GM19193 (cell line): ENCODE data around the gene DAPK2.

ENCODE experiments used
- POLR2A ChIP-seq: IDR thresholded peaks from 4 replicates; pipeline ENCODE4 v1.6.1; 2011; ENCODE audit not compliant: insufficient read depth, insufficient read length; ENCODE audit errors: extremely low read depth

DAPK2 gene

DNA sequence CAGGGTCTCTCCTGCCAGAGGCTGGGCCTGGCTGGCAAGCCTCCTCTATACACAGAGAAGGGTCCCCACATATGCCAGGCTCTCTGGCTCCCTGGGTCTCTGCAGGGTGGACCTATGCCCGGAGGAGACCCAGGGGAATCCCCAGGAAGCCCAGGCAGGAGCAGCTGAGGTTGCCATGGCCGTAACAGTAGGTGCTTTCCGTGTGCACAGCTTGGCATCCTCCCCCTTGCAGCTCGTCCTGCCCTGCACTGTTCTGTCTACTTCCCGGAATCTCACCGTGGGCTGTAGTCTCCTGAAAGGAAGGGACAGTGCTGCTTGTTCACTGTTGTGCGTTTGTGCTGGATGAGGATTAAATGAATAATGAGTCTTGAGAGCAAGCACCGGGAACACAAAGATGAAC, 47.8 kb downstream of the DAPK2 start:
- no peak for TF ChIP-seq POLR2A

GRCh38 chr15:63997715-63998442, 48.4 kb downstream of the DAPK2 start:
- no peak for TF ChIP-seq POLR2A

GRCh38 chr15:63996794-63997357, 49.4 kb downstream of the DAPK2 start:
- TF ChIP-seq POLR2A: no peak

DNA sequence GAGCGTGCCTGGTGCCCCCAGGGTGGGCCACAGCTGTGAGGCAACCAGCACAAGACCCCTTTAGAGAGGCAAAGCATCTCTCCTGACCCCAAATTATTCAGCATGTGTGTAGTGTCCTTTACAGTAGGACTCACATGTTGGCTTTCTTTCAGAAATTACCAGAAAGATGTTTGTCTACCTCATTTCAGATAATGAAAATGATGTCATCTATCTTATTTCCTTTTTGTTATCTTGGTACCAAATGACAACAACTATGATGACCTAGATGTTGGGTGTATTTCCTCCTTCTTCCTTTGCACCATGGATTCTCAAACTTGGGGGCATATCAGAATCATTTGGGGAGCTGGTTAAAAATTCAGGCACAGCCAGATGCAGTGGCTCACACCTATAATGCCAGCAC, 50.5 kb downstream of the DAPK2 start:
- no peak for TF ChIP-seq POLR2A

GRCh38 chr15:63994073-63994600, 52.1 kb downstream of the DAPK2 start:
- no peak for TF ChIP-seq POLR2A

GRCh38 chr15:63992300-63992699, 54.0 kb downstream of the DAPK2 start:
- TF ChIP-seq POLR2A: no peak

GRCh38 chr15:63991706-63992105, 54.6 kb downstream of the DAPK2 start:
- TF ChIP-seq POLR2A: no peak

- no peak for TF ChIP-seq POLR2A
Observed at GRCh38 chr15:63990454-63990853, 55.8 kb downstream of the DAPK2 start.

GRCh38 chr15:63987796-63988378, 58.4 kb downstream of the DAPK2 start:
- no peak for TF ChIP-seq POLR2A

DNA sequence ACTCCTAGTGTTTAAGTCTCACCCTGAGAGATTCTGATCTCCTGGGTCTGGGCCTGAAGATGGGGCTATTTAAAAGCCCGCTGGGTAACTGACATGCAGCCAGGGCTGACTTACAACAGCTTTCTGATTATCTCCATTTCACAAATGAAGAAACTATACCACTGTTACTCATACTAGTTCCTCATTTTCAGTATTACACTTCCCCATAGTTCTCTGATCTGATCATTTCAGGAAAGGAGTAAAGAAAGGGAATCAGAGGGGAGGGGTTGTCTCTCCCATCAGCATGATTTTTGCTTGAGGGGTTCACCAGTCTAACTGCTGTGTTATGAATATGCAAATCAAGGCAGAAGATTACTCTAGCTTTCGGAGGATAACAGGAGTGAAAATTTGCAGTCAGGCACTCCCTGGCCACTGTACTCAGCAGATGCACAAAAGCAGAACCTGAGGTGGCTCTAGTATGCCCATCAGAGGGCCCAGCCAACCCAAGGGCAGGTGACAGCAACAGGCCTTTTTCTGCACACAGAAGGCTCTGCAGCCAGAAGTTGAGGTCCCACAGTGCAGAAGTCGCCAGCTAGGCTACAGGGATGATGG, 59.4 kb downstream of the DAPK2 start:
- peak; percentile 26 for TF ChIP-seq POLR2A

DNA sequence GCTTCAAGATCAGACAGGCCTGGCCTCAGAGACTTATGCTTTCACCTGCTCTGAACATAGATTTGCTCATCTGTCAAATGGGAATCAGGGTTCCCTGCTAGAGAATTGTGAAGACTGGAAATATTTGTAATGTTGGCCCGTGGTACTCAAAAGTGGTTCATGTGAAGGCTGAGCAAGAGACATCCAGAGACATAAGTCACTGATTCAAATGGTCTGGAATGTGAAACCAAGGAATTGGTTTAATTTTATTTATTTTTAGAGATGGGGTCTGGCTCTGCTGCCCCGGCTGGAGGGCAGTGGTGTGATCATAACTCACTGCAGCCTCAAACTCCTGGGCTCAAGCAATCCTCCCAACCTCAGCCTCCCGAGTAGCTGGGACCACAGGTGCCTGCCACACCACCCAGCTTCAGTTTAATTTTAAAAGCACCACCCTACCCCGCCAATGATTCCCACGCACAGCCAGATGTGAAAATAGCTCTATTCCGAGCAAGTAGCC, 60.1 kb downstream of the DAPK2 start:
- TF ChIP-seq POLR2A: no peak

DNA sequence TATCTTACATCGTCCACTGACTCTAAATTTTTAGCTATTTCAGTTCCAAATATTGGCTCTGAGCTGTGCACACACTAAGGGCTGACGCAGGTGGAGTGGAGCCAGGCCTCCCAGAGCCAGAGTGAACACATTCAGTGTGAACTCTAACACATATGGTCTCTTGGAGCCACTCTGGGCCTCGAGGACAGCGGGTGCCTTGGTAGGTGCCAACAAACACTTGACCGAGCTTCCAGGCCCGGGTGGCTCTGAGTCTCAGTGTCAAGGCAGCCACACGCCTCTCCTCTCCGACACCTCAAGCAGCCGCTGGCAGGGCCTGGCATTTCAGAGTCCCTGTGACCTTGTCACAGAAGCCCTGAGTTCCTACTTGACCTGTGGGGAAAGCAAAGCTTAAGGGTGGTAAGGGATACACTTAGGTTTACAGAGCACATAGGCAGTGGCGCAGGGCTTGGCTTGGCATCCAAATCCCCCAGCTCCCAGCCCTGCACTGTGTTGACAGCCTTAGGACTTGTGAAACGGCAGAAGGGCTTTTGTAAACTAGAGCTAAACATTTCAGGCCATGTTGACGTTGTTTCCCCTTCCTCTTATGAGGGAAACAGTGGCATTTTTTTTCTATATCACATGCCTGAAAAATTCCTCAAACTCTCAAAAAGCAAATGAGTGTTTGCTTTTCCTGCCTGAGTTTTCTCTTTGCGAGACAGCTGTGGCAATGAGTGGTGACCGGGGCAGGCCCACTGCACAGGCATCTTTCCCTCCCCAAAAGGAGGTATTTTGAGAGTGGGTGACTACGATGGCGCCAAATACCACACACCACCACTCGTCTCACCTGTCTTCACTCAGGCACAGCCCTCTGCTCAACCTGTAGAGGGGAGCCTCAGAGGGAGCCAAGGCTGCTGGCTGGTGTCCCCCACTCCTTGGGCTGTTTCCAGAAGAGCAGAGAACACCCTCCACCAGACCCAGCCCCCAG, 60.8 kb downstream of the DAPK2 start:
- no peak for TF ChIP-seq POLR2A

- TF ChIP-seq POLR2A: no peak
Observed at GRCh38 chr15:63984331-63984730, 62.0 kb downstream of the DAPK2 start.

DNA sequence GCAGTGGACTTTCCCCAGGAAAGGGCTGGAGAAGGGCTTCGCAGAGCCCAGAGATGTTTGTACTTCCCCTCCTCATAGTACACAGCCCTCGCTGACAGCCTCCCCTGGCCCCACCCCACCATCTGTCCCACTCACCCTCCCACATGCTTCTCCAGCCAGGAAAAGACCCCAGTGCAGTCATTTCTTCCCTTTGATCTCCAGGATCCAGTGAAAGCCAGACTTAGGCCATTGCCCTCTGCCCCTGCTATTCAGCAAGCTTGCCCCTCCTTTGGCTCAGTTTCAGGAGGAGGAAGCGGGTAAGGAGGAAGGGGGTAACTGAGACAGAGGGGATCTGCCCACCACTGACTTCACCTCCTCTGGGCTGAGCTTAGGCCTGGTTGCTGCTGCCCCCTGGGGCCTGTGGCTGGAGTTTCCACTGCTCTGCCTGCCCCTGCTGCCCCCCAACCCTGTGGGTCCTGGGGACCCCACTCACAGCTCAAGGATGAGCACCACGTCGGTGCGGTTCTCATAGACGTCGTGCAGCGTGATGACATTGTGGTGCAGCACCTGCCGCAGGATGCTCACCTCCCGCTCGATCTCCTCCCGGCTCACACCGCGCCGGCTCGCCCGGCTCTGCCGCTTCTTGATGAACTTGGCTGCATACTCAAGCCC, 63.1 kb downstream of the DAPK2 start:
- TF ChIP-seq POLR2A: no peak
